GM12878 (cell line): Measurements from ENCODE around the gene DIP2C. TPM values are rescaled to one million over a fixed set of nuclear protein-coding genes. Genes with fewer than 3 reads are reported as not detected.

ENCODE experiments used
- ATAC-seq: fragments of 200-7000 bp; cut with Tn5 transposase; 3 replicates; pipeline ENCODE4 v1.9.1; 2020; ENCODE audit warnings: mild to moderate bottlenecking, moderate library complexity
- BruUV-seq: library from RNA; stranded (reverse); fragments of 400-500 nt; replicated peaks from 2 replicates; lab custom pipeline; 2021; lab: Mats Ljungman, UMichigan
- CTCF ChIA-PET: fragments of 300-600 bp; sonication (Branson Sonifier 250); formaldehyde crosslinking; extraction: SDS; loops from one replicate; lab custom pipeline; 2021; ENCODE audit warnings: inconsistent platforms; lab: Yijun Ruan, JAX
- POLR2A ChIA-PET: fragments of 350-600 bp; formaldehyde crosslinking; extraction: SDS; loops from one replicate; lab custom pipeline; 2021; ENCODE audit warnings: inconsistent platforms; lab: Charles Lee
- RAD21 ChIA-PET: fragments of 300-600 bp; sonication (Branson Sonifier 250); formaldehyde crosslinking; loops from one replicate; lab custom pipeline; 2023; ENCODE audit warnings: antibody characterized with exemption; ENCODE audit not compliant: unreplicated experiment; lab: Charles Lee
- SMC1A ChIA-PET: fragments of 300-600 bp; sonication (Branson Sonifier 250); formaldehyde crosslinking; loops from one replicate; lab custom pipeline; 2023; ENCODE audit not compliant: unreplicated experiment, uncharacterized antibody; lab: Charles Lee
- DNase-seq: peaks from one replicate; pipeline ENCODE4 v3.0.0-alpha.2; 2011; ENCODE audit warnings: low read depth, low spot score
- FAIRE-seq: peaks from 3 replicates; lab custom pipeline; 2011; peaks lifted over from hg19 to GRCh38; lab: Jason Lieb, UNC
- H2AFZ ChIP-seq: 2 replicates; pipeline ENCODE4 v1.6.0; 2011; ENCODE audit warnings: low read depth, low read length, control low read depth; ENCODE audit not compliant: control insufficient read depth
- H3K27ac ChIP-seq: 2 replicates; pipeline ENCODE4 v1.5.1; 2011; ENCODE audit warnings: control low read depth; ENCODE audit not compliant: control insufficient read depth, insufficient read depth
- H3K27me3 ChIP-seq, 2 experiments: replicated peaks in 1 of 2; 2 replicates each; pipeline versions ENCODE4 v1.6.0 to v1.6.1; 2011; ENCODE audit warnings: low read length in 1 of 2; ENCODE audit not compliant: control insufficient read depth in 2 of 2, insufficient read depth in 2 of 2
- H3K36me3 ChIP-seq, 2 experiments: 2 replicates each; pipeline ENCODE4 v1.5.1; 2011; ENCODE audit warnings: low read length in 1 of 2; ENCODE audit not compliant: control insufficient read depth in 2 of 2, insufficient read depth in 2 of 2
- H3K4me1 ChIP-seq: 2 replicates; pipeline ENCODE4 v1.6.1; 2011; ENCODE audit warnings: mild to moderate bottlenecking, low read length, moderate library complexity, mixed read lengths; ENCODE audit not compliant: control insufficient read depth, insufficient read depth
- H3K4me2 ChIP-seq: 2 replicates; pipeline ENCODE4 v1.6.0; 2011; ENCODE audit warnings: control low read depth; ENCODE audit not compliant: control insufficient read depth, insufficient read depth
- H3K4me3 ChIP-seq: fragments of 200-600 bp; sonication (generic); 2 replicates; pipeline ENCODE4 v1.5.1; 2016
- H3K79me2 ChIP-seq: 2 replicates; pipeline ENCODE4 v1.6.0; 2011; ENCODE audit warnings: low read length; ENCODE audit not compliant: control insufficient read depth, insufficient read depth
- H3K9ac ChIP-seq: 2 replicates; pipeline ENCODE4 v1.8.0; 2011; ENCODE audit warnings: low read length, control low read depth, mixed read lengths; ENCODE audit not compliant: control insufficient read depth, insufficient read depth
- H3K9me3 ChIP-seq: replicated peaks from 3 replicates; pipeline ENCODE4 v1.5.1; 2011; ENCODE audit warnings: mild to moderate bottlenecking, low read length; ENCODE audit not compliant: control insufficient read depth, insufficient read depth
- H4K20me1 ChIP-seq: 2 replicates; pipeline ENCODE4 v1.6.0; 2011; ENCODE audit not compliant: control insufficient read depth, insufficient read depth
- ATF3 ChIP-seq: IDR thresholded peaks from 2 replicates; pipeline ENCODE4 v1.6.1; 2011; ENCODE audit warnings: low read depth, mild to moderate bottlenecking, low read length, moderate library complexity, borderline replicate concordance; ENCODE audit errors: extremely low read depth
- FOS ChIP-seq: IDR thresholded peaks from 3 replicates; pipeline ENCODE4 v1.6.1; 2011; ENCODE audit warnings: borderline replicate concordance; ENCODE audit not compliant: insufficient read length; ENCODE audit errors: extremely low read depth
- HSF1 ChIP-seq: fragments of 150-350 bp; IDR thresholded peaks from 2 replicates; pipeline ENCODE4 v1.6.1; 2014; ENCODE audit warnings: mild to moderate bottlenecking, low read depth, low read length
- JUND ChIP-seq: IDR thresholded peaks from 2 replicates; pipeline ENCODE4 v1.6.1; 2012; ENCODE audit warnings: low read depth, mild to moderate bottlenecking, low read length, improper control_type of control experiment, moderate library complexity
- NKRF ChIP-seq: fragments of 450-650 bp; conservative IDR thresholded peaks from 2 replicates; pipeline ENCODE4 v1.6.1; 2017; ENCODE audit warnings: mild to moderate bottlenecking, moderate library complexity
- RAD51 ChIP-seq: fragments of 450-650 bp; IDR thresholded peaks from 2 replicates; pipeline ENCODE4 v1.6.1; 2016; ENCODE audit warnings: moderate library complexity, mild to moderate bottlenecking, inconsistent platforms
- RELB ChIP-seq: fragments of 450-650 bp; IDR thresholded peaks from 2 replicates; pipeline ENCODE4 v1.6.1; 2017; ENCODE audit warnings: low read depth, mild to moderate bottlenecking, moderate library complexity
- SKIL ChIP-seq: fragments of 450-650 bp; IDR thresholded peaks from 2 replicates; pipeline ENCODE4 v1.6.1; 2017; ENCODE audit warnings: mild to moderate bottlenecking, low read depth, inconsistent platforms; ENCODE audit not compliant: poor library complexity, severe bottlenecking
- WGBS: methylation state at CpG from one replicate; pipeline ENCODE4 v1.1.6; 2016; ENCODE audit warnings: low lambda C conversion rate; ENCODE audit not compliant: insufficient replicate concordance, insufficient coverage; ENCODE audit errors: missing lambda C conversion rate; 5-methylcytosine and 5-hydroxymethylcytosine counted together
- in situ Hi-C: fragments of 300-500 bp; cut with MboI; formaldehyde crosslinking; loops from 9 replicates; pipeline ENCODE4 v1.14.3; 2018; ENCODE audit warnings: mixed read lengths
- intact Hi-C: fragments of 100-400 bp; cut with micrococcal nuclease; formaldehyde crosslinking; loops from one replicate; pipeline ENCODE4 v1.14.2; 2022; ENCODE audit not compliant: unreplicated experiment
- polyA plus RNA-seq, 11 experiments: library from polyadenylated mRNA; depleted of rRNA in 4 of 11; unstranded in 6 of 11; stranded (reverse) in 5 of 11; fragments of >200 nt; fragmentation: Nextera tagmentation in 4 of 11; fragmentation: Illumina TruSeq in 1 of 11; extraction: Ambion mirVana in 4 of 11; extraction: Trizol in 1 of 11; gene quantifications; 1 replicate in 1 of 11; 2 replicates in 10 of 11; pipeline versions ENCODE4 v1.2.1 to v1.2.3, GENCODE V29; 2011 to 2016; ENCODE audit warnings: inconsistent platforms in 2 of 11, missing spikeins in 2 of 11, low read depth in 1 of 11
- total RNA-seq, 4 experiments: library from RNA; depleted of rRNA in 3 of 4; stranded (reverse); fragments of >200 nt in 3 of 4; fragmentation: Illumina TruSeq in 1 of 4; extraction: Trizol in 1 of 4; gene quantifications; 2 replicates each; pipeline versions ENCODE4 v1.2.1 to v1.2.3, GENCODE V29; 2013 to 2021
- TF ChIP-seq, protein P1 (sequence below): fragments of 450-650 bp; IDR thresholded peaks from 2 replicates; pipeline ENCODE4 v1.6.1; 2018; ENCODE audit warnings: borderline replicate concordance, mild to moderate bottlenecking; ENCODE audit not compliant: partially characterized antibody

DIP2C gene
- total and polyA plus RNA-seq, 10 of the 15 experiments (the other 5 are each of a cell fraction or from before 2014, with no cell fraction given): 0.01 to 0.10 (median 0.06) TPM

DNA sequence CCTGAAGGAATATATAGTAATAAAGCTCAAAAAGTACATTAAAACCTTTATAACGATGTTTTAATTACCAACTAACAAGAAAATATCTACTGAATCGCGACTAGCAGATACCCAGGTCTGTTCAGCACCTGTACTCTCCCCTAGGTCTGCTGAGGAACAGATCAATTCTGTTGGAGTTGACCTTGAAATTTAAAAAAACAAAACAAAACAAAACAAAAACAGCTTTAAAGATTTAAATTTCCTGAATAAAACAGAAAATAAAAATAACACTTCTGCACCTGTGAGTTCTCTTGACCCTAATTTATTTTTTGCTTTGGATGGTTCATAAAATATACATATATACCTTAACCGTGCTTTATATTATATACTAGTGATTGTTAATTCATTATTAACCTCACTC is 24.6 kb downstream of the DIP2C start:
- DNase-seq (no peak), ATAC-seq (no peak), FAIRE-seq (no peak)
- no peak overlapping the region for H3K9ac ChIP-seq
- ChIA-PET CTCF (no interaction called here), RAD21 (no interaction called here), POLR2A (no interaction called here), SMC1A (no interaction called here)
- no peak overlapping the region for H3K27ac ChIP-seq
- no peaks in the 10 kb centered on the region for H3K9me3 ChIP-seq
- intact Hi-C loops: no loop called here
- no TSS peak for BruUV-seq
- WGBS: 73% methylated on average over 4 of the region's 4 CpGs
- in situ Hi-C loops: no loop called here
- no peak overlapping the region for H3K4me2 ChIP-seq
- H2AFZ ChIP-seq: no peak overlapping the region
- no peaks in the 10 kb centered on the region for H3K79me2 ChIP-seq
- TF ChIP-seq ATF3 (no peak), SKIL (no peak), HSF1 (no peak), JUND (no peak), NKRF (no peak), RAD51 (no peak), FOS (no peak), RELB (no peak)
- TF ChIP-seq, protein P1, sequence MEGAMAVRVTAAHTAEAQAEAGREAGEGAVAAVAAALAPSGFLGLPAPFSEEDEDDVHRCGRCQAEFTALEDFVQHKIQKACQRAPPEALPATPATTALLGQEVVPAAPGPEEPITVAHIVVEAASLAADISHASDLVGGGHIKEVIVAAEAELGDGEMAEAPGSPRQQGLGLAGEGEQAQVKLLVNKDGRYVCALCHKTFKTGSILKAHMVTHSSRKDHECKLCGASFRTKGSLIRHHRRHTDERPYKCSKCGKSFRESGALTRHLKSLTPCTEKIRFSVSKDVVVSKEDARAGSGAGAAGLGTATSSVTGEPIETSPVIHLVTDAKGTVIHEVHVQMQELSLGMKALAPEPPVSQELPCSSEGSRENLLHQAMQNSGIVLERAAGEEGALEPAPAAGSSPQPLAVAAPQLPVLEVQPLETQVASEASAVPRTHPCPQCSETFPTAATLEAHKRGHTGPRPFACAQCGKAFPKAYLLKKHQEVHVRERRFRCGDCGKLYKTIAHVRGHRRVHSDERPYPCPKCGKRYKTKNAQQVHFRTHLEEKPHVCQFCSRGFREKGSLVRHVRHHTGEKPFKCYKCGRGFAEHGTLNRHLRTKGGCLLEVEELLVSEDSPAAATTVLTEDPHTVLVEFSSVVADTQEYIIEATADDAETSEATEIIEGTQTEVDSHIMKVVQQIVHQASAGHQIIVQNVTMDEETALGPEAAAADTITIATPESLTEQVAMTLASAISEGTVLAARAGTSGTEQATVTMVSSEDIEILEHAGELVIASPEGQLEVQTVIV: no peak
- no peaks in the 10 kb centered on the region for H3K27me3 ChIP-seq
- H3K4me1 ChIP-seq: no peaks in the 10 kb centered on the region
- no peaks in the 10 kb centered on the region; a peak in 1 of 4 replicates for H3K36me3 ChIP-seq
- no peaks in the 10 kb centered on the region for H4K20me1 ChIP-seq
- no peak overlapping the region for H3K4me3 ChIP-seq
